Liver (tissue), 9 donors: ENCODE measurements around the gene C14orf132. TPM values are rescaled to one million over a fixed set of nuclear protein-coding genes. Genes with fewer than 3 reads are reported as not detected.
"Not testable (repeated sequence)": the region's sequence is repeated elsewhere in the genome, so short reads cannot be mapped to it uniquely, and the experiment has no call there.

Source experiments
- DNase-seq: peaks from one replicate; pipeline ENCODE4 v3.0.0-alpha.2; 2017; ENCODE audit warnings: low spot score
- H3K27ac ChIP-seq, 2 donors: one replicate each; pipeline ENCODE4 v1.7.0; 2013; ENCODE audit warnings: inconsistent platforms in 2 of 2, low read length in 2 of 2, control low read depth in 1 of 2, low read depth in 1 of 2, mild to moderate bottlenecking in 1 of 2
- H3K27me3 ChIP-seq, 4 donors: one replicate each; pipeline versions ENCODE4 v1.6.1 to v1.7.0; 2013; ENCODE audit warnings: low read length in 3 of 4, inconsistent platforms in 1 of 4, mild to moderate bottlenecking in 1 of 4, moderate library complexity in 1 of 4; ENCODE audit not compliant: control insufficient read depth in 4 of 4, insufficient read depth in 4 of 4
- H3K36me3 ChIP-seq, 4 donors: one replicate each; pipeline versions ENCODE4 v1.6.1 to v1.7.0; 2013; ENCODE audit warnings: low read length in 3 of 4, mild to moderate bottlenecking in 3 of 4, low read depth in 1 of 4, moderate library complexity in 1 of 4; ENCODE audit not compliant: control insufficient read depth in 4 of 4, insufficient read depth in 3 of 4
- H3K4me1 ChIP-seq, 4 donors: one replicate each; pipeline versions ENCODE4 v1.6.1 to v1.7.0; 2013; ENCODE audit warnings: low read length in 3 of 4, mild to moderate bottlenecking in 3 of 4, moderate library complexity in 1 of 4; ENCODE audit not compliant: control insufficient read depth in 4 of 4, insufficient read depth in 4 of 4
- H3K4me3 ChIP-seq, 3 donors: one replicate each; pipeline versions ENCODE4 v1.6.1 to v1.7.0; 2013; ENCODE audit warnings: low read length in 3 of 3, control low read depth in 1 of 3, low read depth in 1 of 3, mild to moderate bottlenecking in 1 of 3
- H3K9ac ChIP-seq, 2 donors: one replicate each; pipeline ENCODE4 v1.7.0; 2013; ENCODE audit warnings: low read length in 2 of 2, mild to moderate bottlenecking in 2 of 2, moderate library complexity in 2 of 2, control low read depth in 1 of 2, low read depth in 1 of 2
- H3K9me3 ChIP-seq, 4 donors: one replicate each; pipeline versions ENCODE4 v1.6.1 to v1.7.0; 2013; ENCODE audit warnings: low read length in 3 of 4; ENCODE audit not compliant: control insufficient read depth in 4 of 4
- ATF3 ChIP-seq: IDR thresholded peaks from 2 replicates; pipeline ENCODE4 v1.6.1; 2016; ENCODE audit warnings: antibody characterized with exemption
- CTCF ChIP-seq: fragments of 150-350 bp; IDR thresholded peaks from 2 replicates; pipeline ENCODE4 v1.5.1; 2017; ENCODE audit warnings: improper control_type of control experiment, low read depth, low read length; ENCODE audit not compliant: missing input control
- EGR1 ChIP-seq, 2 donors: IDR thresholded peaks; 2 replicates each; pipeline ENCODE4 v1.6.1; 2016 to 2018; ENCODE audit warnings: antibody characterized with exemption in 2 of 2, low read depth in 2 of 2
- FOXA1 ChIP-seq: IDR thresholded peaks from 2 replicates; pipeline ENCODE4 v1.6.1; 2016; ENCODE audit warnings: antibody characterized with exemption
- FOXA2 ChIP-seq: IDR thresholded peaks from 2 replicates; pipeline ENCODE4 v1.6.1; 2016; ENCODE audit warnings: antibody characterized with exemption
- GABPA ChIP-seq, 2 donors: IDR thresholded peaks in 1 of 2; conservative IDR thresholded peaks in 1 of 2; 2 replicates each; pipeline ENCODE4 v1.6.1; 2016; ENCODE audit warnings: antibody characterized with exemption in 2 of 2, mild to moderate bottlenecking in 1 of 2, moderate library complexity in 1 of 2
- HNF4A ChIP-seq, 2 donors: conservative IDR thresholded peaks; 2 replicates each; pipeline ENCODE4 v1.6.1; 2016; ENCODE audit warnings: antibody characterized with exemption in 2 of 2, mild to moderate bottlenecking in 2 of 2
- HNF4G ChIP-seq: IDR thresholded peaks from 2 replicates; pipeline ENCODE4 v1.6.1; 2016; ENCODE audit warnings: antibody characterized with exemption
- JUND ChIP-seq, 2 donors: IDR thresholded peaks; 2 replicates each; pipeline ENCODE4 v1.6.1; 2016; ENCODE audit warnings: antibody characterized with exemption in 2 of 2
- MAX ChIP-seq: IDR thresholded peaks from 2 replicates; pipeline ENCODE4 v1.6.1; 2016; ENCODE audit warnings: antibody characterized with exemption
- NR2F2 ChIP-seq: IDR thresholded peaks from 2 replicates; pipeline ENCODE4 v1.6.1; 2016; ENCODE audit warnings: antibody characterized with exemption
- RAD21 ChIP-seq, 2 donors: IDR thresholded peaks; 2 replicates each; pipeline ENCODE4 v1.6.1; 2016; ENCODE audit warnings: antibody characterized with exemption in 2 of 2, mild to moderate bottlenecking in 2 of 2
- REST ChIP-seq: IDR thresholded peaks from 2 replicates; pipeline ENCODE4 v1.6.1; 2016; ENCODE audit warnings: antibody characterized with exemption, mild to moderate bottlenecking
- RXRA ChIP-seq, 2 donors: IDR thresholded peaks; 2 replicates each; pipeline ENCODE4 v1.6.1; 2017 to 2018; ENCODE audit warnings: antibody characterized with exemption in 2 of 2, mild to moderate bottlenecking in 1 of 2
- SP1 ChIP-seq: IDR thresholded peaks from 2 replicates; pipeline ENCODE4 v1.6.1; 2018; ENCODE audit warnings: antibody characterized with exemption, mild to moderate bottlenecking
- TAF1 ChIP-seq: conservative IDR thresholded peaks from 2 replicates; pipeline ENCODE4 v1.6.1; 2016; ENCODE audit warnings: antibody characterized with exemption, mild to moderate bottlenecking
- YY1 ChIP-seq: IDR thresholded peaks from 2 replicates; pipeline ENCODE4 v1.6.1; 2016; ENCODE audit warnings: antibody characterized with exemption, mild to moderate bottlenecking
- ZBTB33 ChIP-seq: IDR thresholded peaks from 2 replicates; pipeline ENCODE4 v1.6.1; 2016; ENCODE audit warnings: antibody characterized with exemption
- WGBS: extraction: QIAGEN DNeasy Blood & Tissue Kit; methylation state at CpG from one replicate; pipeline ENCODE4 v1.1.7; 2013; 5-methylcytosine and 5-hydroxymethylcytosine counted together
- polyA plus RNA-seq, 2 donors: library from polyadenylated mRNA; stranded (reverse) in 1 of 2; unstranded in 1 of 2; fragments of 200-250 nt in 1 of 2; fragments of >200 nt in 1 of 2; fragmentation: Nextera tagmentation in 1 of 2; extraction: Ambion mirVana in 1 of 2; gene quantifications; one replicate each; pipeline versions ENCODE4 v1.2.1 to v1.2.3, GENCODE V29; 2013 to 2015
- total RNA-seq, 2 donors: library from RNA; depleted of rRNA; stranded (reverse); fragments of >200 nt; gene quantifications; one replicate each; pipeline ENCODE4 v1.2.3, GENCODE V29; 2014
- donor health status: healthy.
- donor health status: healthy.
- donor health status: healthy.
- donor health status: healthy.
- donor health status: healthy.

C14orf132 gene
- total and polyA plus RNA-seq, 4 donors, result 1.8 to 3.0 (median 2.1) TPM

- TF ChIP-seq TAF1 (no peak), SP1 (no peak), CTCF (no peak), FOXA1 (no peak), HNF4A (conservative IDR thresholded peaks at IDR 0.05) (no peak), YY1 (no peak), RAD21 (IDR thresholded peaks at IDR 0.05) (no peak), EGR1 (IDR thresholded peaks at IDR 0.05; ENCODE audit: low read depth in 2 of 2) (no peak), GABPA (IDR thresholded peaks at IDR 0.05 in 1 of 2, conservative IDR thresholded peaks at IDR 0.05 in 1 of 2) (no peak), RXRA (IDR thresholded peaks at IDR 0.05) (no peak), NR2F2 (no peak), HNF4G (no peak)
- DNase-seq, result no peak
- Histone ChIP-seq H3K27ac (no peak overlapping the region), H3K4me3 (no peak overlapping the region), H3K9me3 (peaks cover 0 to 3% (median 0%) of the 10 kb centered on the region in 4 donors), H3K27me3 (no peaks in the 10 kb centered on the region), H3K4me1 (peaks cover 0 to 6% (median 1%) of the 10 kb centered on the region in 4 donors), H3K9ac (no peak overlapping the region), H3K36me3 (no peaks in the 10 kb centered on the region)
- 87% methylated on average over 1 of the region's 1 CpG for WGBS
Observed at GRCh38 chr14:96011131-96011530, 28.0 kb upstream of the C14orf132 start.

- no peak for TF ChIP-seq RAD21 (IDR thresholded peaks at IDR 0.05)
- peak; percentile 28 for TF ChIP-seq YY1
- TF ChIP-seq FOXA1, result no peak
- no peak for TF ChIP-seq FOXA2
- peak; percentile 86 for TF ChIP-seq REST
- TF ChIP-seq NR2F2, result no peak
- no peak for TF ChIP-seq CTCF
- TF ChIP-seq HNF4G, result peak; percentile 3
- TF ChIP-seq JUND (IDR thresholded peaks at IDR 0.05), result no peak
- no peak for TF ChIP-seq GABPA (IDR thresholded peaks at IDR 0.05 in 1 of 2, conservative IDR thresholded peaks at IDR 0.05 in 1 of 2)
- peak; percentile 54 to 56 for TF ChIP-seq HNF4A (conservative IDR thresholded peaks at IDR 0.05)
- TF ChIP-seq RXRA (IDR thresholded peaks at IDR 0.05), result peak; percentile 72 to 82
- no peak for TF ChIP-seq ZBTB33
- TF ChIP-seq EGR1 (IDR thresholded peaks at IDR 0.05; ENCODE audit: low read depth in 2 of 2), result no peak
- peak; percentile 82 for TF ChIP-seq SP1
- peak; percentile 36 for TF ChIP-seq MAX
- TF ChIP-seq ATF3, result no peak
- no peak for TF ChIP-seq TAF1
- Histone ChIP-seq H3K27me3 (no peaks in the 10 kb centered on the region), H3K9me3 (peaks cover 0 to 3% (median 0%) of the 10 kb centered on the region in 4 donors), H3K36me3 (no peaks in the 10 kb centered on the region), H3K27ac (no peak overlapping the region), H3K4me1 (peaks cover 0 to 6% (median 1%) of the 10 kb centered on the region in 4 donors), H3K9ac (no peak overlapping the region), H3K4me3 (no peak overlapping the region)
- DNase-seq, result no peak
Observed at GRCh38 chr14:96011607-96012006, 27.6 kb upstream of the C14orf132 start.

- H3K9ac ChIP-seq, H3K27ac ChIP-seq, H3K27me3 ChIP-seq, H3K9me3 ChIP-seq, H3K4me3 ChIP-seq, H3K4me1 ChIP-seq, DNase-seq, H3K36me3 ChIP-seq: not testable (repeated sequence)
- WGBS, result 91% methylated on average over 1 of the region's 1 CpG
Observed at GRCh38 chr14:96012757-96013156, 26.4 kb upstream of the C14orf132 start.
